GM21423 (cell line): ENCODE measurements around the gene GMDS.
A peak's percentile ranks its signal among the peaks of the same experiment; 100 is the strongest.
"Not testable (repeated sequence)": the region's sequence is repeated elsewhere in the genome, so short reads cannot be mapped to it uniquely, and the experiment has no call there.

Experiments used
- ATAC-seq: cut with Tn5 transposase; IDR thresholded peaks from one replicate; pipeline ENCODE4 v1.9.1; 2021; ENCODE audit warnings: mild to moderate bottlenecking, moderate library complexity; ENCODE audit not compliant: unreplicated experiment

Gene GMDS

GRCh38 chr6:1668456-1668855 is 576.9 kb downstream of the GMDS start:
- ATAC-seq, result not testable (repeated sequence)

GRCh38 chr6:1667805-1668175 is 577.6 kb downstream of the GMDS start:
- ATAC-seq, result no peak

GRCh38 chr6:1667012-1667804 is 578.2 kb downstream of the GMDS start:
- no peak for ATAC-seq

GRCh38 chr6:1665214-1665613 is 580.2 kb downstream of the GMDS start:
- ATAC-seq, result peak; percentile 96

- ATAC-seq, result no peak
These were observed 581.1 kb downstream of the GMDS start for GRCh38 chr6:1664329-1664728.

GRCh38 chr6:1663511-1663910 is 581.9 kb downstream of the GMDS start:
- no peak for ATAC-seq

- no peak for ATAC-seq
These were observed 582.9 kb downstream of the GMDS start for GRCh38 chr6:1662534-1662933.

GRCh38 chr6:1659816-1660215 is 585.6 kb downstream of the GMDS start:
- ATAC-seq, result no peak

GRCh38 chr6:1658212-1659005 is 587.0 kb downstream of the GMDS start:
- no peak for ATAC-seq

- no peak for ATAC-seq
These were observed 587.6 kb downstream of the GMDS start for GRCh38 chr6:1657771-1658165.

- no peak for ATAC-seq
These were observed 588.2 kb downstream of the GMDS start for GRCh38 chr6:1657116-1657770.

GRCh38 chr6:1654054-1654453 is 591.4 kb downstream of the GMDS start:
- no peak for ATAC-seq

- ATAC-seq, result no peak
These were observed 592.6 kb downstream of the GMDS start for GRCh38 chr6:1652842-1653241.

- no peak for ATAC-seq
These were observed 594.0 kb downstream of the GMDS start for GRCh38 chr6:1651362-1651761.

GRCh38 chr6:1645466-1646185 is 599.8 kb downstream of the GMDS start:
- no peak for ATAC-seq

GRCh38 chr6:1644516-1645060 is 600.8 kb downstream of the GMDS start:
- no peak for ATAC-seq

GRCh38 chr6:1643830-1644445 is 601.5 kb downstream of the GMDS start:
- ATAC-seq, result no peak

GRCh38 chr6:1643111-1643510 is 602.3 kb downstream of the GMDS start:
- no peak for ATAC-seq

- ATAC-seq, result no peak
These were observed 604.0 kb downstream of the GMDS start for GRCh38 chr6:1641343-1641885.

GRCh38 chr6:1640476-1640875 is 604.9 kb downstream of the GMDS start:
- no peak for ATAC-seq
